ENCODE data around the gene SLC52A3.

DNA sequence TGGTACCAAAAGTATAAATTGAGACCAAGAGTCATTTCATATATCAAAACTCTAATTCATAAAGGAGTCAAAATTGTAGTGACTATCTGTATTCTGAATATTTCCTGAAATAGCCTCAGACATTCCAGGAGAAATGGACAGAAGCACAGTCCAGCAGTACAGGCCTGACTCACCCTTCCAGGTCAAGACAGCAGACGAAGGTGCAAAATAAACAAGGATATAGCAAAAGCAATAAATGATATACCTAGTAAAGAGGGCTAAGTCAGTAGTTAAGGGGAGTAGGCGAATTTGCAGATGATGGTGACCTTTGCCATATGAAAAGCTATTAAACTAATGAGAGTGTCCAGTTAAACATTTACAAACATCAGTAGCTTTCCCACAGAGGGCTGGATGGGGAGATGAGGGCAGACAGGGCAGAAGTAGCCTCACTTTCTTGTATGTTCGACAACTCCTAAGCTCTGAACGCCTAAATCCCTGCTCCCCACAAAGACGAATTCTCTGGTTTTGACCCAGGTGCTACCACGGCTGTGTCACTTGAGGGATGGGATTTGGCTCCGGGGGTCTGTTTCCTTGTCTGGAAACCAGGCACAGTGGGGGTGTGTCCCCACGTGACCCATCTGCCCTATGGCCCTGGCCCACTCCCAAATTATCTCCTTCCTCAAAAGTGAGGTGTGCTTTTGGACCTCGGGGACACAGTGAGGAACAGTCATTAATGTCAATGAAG lies 3.6 kb upstream of the SLC52A3 start:
- TF ChIP-seq, protein P1, sequence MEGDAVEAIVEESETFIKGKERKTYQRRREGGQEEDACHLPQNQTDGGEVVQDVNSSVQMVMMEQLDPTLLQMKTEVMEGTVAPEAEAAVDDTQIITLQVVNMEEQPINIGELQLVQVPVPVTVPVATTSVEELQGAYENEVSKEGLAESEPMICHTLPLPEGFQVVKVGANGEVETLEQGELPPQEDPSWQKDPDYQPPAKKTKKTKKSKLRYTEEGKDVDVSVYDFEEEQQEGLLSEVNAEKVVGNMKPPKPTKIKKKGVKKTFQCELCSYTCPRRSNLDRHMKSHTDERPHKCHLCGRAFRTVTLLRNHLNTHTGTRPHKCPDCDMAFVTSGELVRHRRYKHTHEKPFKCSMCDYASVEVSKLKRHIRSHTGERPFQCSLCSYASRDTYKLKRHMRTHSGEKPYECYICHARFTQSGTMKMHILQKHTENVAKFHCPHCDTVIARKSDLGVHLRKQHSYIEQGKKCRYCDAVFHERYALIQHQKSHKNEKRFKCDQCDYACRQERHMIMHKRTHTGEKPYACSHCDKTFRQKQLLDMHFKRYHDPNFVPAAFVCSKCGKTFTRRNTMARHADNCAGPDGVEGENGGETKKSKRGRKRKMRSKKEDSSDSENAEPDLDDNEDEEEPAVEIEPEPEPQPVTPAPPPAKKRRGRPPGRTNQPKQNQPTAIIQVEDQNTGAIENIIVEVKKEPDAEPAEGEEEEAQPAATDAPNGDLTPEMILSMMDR (IDR thresholded peaks at IDR 0.05; ENCODE audit: low read length), result no peak
- no peak for TF ChIP-seq EZH2 (IDR thresholded peaks at IDR 0.05; ENCODE audit: borderline replicate concordance, low read length)
